ENCODE results near the gene ZNF43. TPM values are rescaled to one million over a fixed set of nuclear protein-coding genes. Genes with fewer than 3 reads are reported as not detected.

Gene ZNF43
- total and polyA plus RNA-seq, 2 donors from 2014 or later = 4.8 to 23.4 TPM

DNA sequence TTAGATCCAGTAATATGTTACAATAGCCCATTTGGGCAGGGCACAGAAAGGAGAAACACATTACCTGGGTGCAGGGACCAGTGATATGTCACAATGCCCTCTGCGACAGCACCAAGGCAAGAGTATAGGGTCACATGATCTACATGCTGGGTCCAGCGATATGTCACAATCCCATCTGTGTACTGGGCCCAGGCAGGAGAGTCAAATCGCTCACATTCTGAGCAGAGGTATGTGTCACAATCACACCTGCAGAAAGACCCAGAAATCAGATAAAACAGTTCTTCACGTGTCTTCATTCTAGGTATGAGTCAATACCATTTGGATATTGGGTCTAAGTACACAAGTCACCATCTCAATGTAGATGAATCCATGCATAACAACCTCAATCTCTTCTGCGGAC, 7.1 kb upstream of the ZNF43 start:
- no peak for FAIRE-seq
- TF ChIP-seq, protein P1, sequence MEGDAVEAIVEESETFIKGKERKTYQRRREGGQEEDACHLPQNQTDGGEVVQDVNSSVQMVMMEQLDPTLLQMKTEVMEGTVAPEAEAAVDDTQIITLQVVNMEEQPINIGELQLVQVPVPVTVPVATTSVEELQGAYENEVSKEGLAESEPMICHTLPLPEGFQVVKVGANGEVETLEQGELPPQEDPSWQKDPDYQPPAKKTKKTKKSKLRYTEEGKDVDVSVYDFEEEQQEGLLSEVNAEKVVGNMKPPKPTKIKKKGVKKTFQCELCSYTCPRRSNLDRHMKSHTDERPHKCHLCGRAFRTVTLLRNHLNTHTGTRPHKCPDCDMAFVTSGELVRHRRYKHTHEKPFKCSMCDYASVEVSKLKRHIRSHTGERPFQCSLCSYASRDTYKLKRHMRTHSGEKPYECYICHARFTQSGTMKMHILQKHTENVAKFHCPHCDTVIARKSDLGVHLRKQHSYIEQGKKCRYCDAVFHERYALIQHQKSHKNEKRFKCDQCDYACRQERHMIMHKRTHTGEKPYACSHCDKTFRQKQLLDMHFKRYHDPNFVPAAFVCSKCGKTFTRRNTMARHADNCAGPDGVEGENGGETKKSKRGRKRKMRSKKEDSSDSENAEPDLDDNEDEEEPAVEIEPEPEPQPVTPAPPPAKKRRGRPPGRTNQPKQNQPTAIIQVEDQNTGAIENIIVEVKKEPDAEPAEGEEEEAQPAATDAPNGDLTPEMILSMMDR (IDR thresholded peaks at IDR 0.05; ENCODE audit: borderline replicate concordance, extremely low read depth, insufficient read depth) = no peak
- H3K27me3 ChIP-seq (ENCODE audit: control insufficient read depth, insufficient read depth, low read length) = no peaks in the 10 kb centered on the region
- no peaks in the 10 kb centered on the region for H3K9me3 ChIP-seq (ENCODE audit: control insufficient read depth in 2 of 3, insufficient read depth in 1 of 3, low read length in 3 of 3)
- no peak overlapping the region for H3K4me3 ChIP-seq (ENCODE audit: low read length in 3 of 3)
- no peak overlapping the region for H3K9ac ChIP-seq (ENCODE audit: low read length in 3 of 3)
- no peaks in the 10 kb centered on the region for H3K4me1 ChIP-seq (ENCODE audit: control insufficient read depth in 2 of 3, insufficient read depth in 2 of 3, low read depth in 1 of 3, low read length in 3 of 3)
- peaks cover 2 to 17% (median 17%) of the 10 kb centered on the region in 3 donors for H3K36me3 ChIP-seq (ENCODE audit: control insufficient read depth in 2 of 3, insufficient read depth in 3 of 3, low read length in 3 of 3)
- no peak overlapping the region for H3K27ac ChIP-seq (ENCODE audit: low read depth in 2 of 2, low read length in 2 of 2)
- intact Hi-C loops (cut with DNase I) = no loop called here
- no peak for DNase-seq

DNA sequence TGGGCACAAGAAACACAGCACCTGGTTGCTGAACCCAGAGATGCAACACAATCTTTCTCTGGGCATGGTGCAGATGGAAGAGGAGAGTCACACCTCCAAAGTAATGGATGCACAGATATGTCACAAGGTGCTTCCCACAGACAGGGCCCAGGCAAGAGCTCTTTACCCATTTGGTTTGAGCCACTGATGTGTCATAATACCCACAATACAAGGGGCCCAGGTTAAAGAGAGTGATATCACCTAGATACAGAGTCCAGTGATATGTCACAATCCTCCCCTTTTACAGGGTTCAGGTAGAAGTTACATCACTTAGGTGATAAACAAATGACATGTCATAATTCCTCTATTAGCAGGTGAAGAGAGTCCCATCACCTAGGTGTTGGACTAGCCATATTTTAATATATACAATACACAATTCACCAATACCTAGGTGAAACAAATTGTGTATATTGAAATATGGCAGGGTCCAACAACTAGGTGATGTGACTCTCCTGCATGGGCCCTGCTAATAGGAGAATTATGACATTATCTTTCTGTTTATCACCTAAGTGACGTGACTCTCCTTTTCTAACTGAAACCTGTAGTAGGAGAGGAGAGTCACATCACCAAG, 5.6 kb upstream of the ZNF43 start:
- H3K4me3 ChIP-seq (ENCODE audit: low read length in 3 of 3) = no peak overlapping the region

GRCh38 chr19:21841081-21841480, 5.1 kb upstream of the ZNF43 start:
- Histone ChIP-seq H3K9me3 (ENCODE audit: control insufficient read depth in 2 of 3, insufficient read depth in 1 of 3, low read length in 3 of 3) (no peaks in the 10 kb centered on the region), H3K27ac (ENCODE audit: low read depth in 2 of 2, low read length in 2 of 2) (no peak overlapping the region), H3K9ac (ENCODE audit: low read length in 3 of 3) (no peak overlapping the region), H3K4me1 (ENCODE audit: control insufficient read depth in 2 of 3, insufficient read depth in 2 of 3, low read depth in 1 of 3, low read length in 3 of 3) (peaks cover 0 to 6% (median 0%) of the 10 kb centered on the region in 3 donors), H3K27me3 (ENCODE audit: control insufficient read depth, insufficient read depth, low read length) (no peaks in the 10 kb centered on the region), H3K4me3 (ENCODE audit: low read length in 3 of 3) (no peak overlapping the region), H3K36me3 (ENCODE audit: control insufficient read depth in 2 of 3, insufficient read depth in 3 of 3, low read length in 3 of 3) (peaks cover 2 to 17% (median 17%) of the 10 kb centered on the region in 3 donors)
- no peak for DNase-seq
- TF ChIP-seq, protein P1 (IDR thresholded peaks at IDR 0.05; ENCODE audit: borderline replicate concordance, extremely low read depth, insufficient read depth) = no peak
- FAIRE-seq = no peak
- intact Hi-C loops (cut with DNase I) = no loop called here

More for the DNA sequence above, 5.6 kb upstream of the ZNF43 start:
- no peak overlapping the region for H3K27ac ChIP-seq (ENCODE audit: low read depth in 2 of 2, low read length in 2 of 2)
- no peaks in the 10 kb centered on the region for H3K27me3 ChIP-seq (ENCODE audit: control insufficient read depth, insufficient read depth, low read length)
- DNase-seq (no peak), FAIRE-seq (no peak)
- TF ChIP-seq, protein P1 (IDR thresholded peaks at IDR 0.05; ENCODE audit: borderline replicate concordance, extremely low read depth, insufficient read depth) = no peak
- no peaks in the 10 kb centered on the region for H3K9me3 ChIP-seq (ENCODE audit: control insufficient read depth in 2 of 3, insufficient read depth in 1 of 3, low read length in 3 of 3)
- H3K36me3 ChIP-seq (ENCODE audit: control insufficient read depth in 2 of 3, insufficient read depth in 3 of 3, low read length in 3 of 3) = peaks cover 2 to 17% (median 17%) of the 10 kb centered on the region in 3 donors
- H3K4me1 ChIP-seq (ENCODE audit: control insufficient read depth in 2 of 3, insufficient read depth in 2 of 3, low read depth in 1 of 3, low read length in 3 of 3) = peaks cover 0 to 2% (median 0%) of the 10 kb centered on the region in 3 donors
- H3K9ac ChIP-seq (ENCODE audit: low read length in 3 of 3) = no peak overlapping the region
- intact Hi-C loops (cut with DNase I) = no loop called here

Measured in kidney (tissue), 14 donors.